ENCODE measurements around the gene SMIM12. TPM values are rescaled to one million over a fixed set of nuclear protein-coding genes. Genes with fewer than 3 reads are reported as not detected.
A peak's percentile ranks its signal among the peaks of the same experiment; 100 is the strongest.

The SMIM12 gene
- total RNA-seq, 1 donor from 2014 or later = 9.5 TPM

DNA sequence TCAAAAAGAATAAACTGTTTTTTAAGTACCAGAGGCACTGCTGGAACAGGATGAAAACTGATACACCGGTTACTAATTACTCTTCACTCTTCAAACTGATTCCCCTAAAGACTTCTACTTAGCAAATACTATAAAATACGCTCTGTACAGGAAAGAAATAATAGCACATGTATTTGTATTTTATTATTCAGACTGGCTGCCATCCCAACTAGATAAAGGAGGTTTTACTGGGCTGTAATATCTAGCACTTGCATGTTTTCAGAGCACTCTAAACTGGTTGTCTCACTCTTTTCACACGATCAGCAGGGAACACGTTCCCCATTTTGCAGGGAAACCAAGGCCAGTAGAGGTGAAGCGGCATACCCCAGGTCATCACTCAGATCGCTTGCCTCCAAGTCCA lies 9.2 kb downstream of the SMIM12 start:
- H3K36me3 Mint-ChIP-seq = peaks cover 15% of the 10 kb centered on the region
- TF ChIP-seq EZH2 (IDR thresholded peaks at IDR 0.05) = no peak
- TF ChIP-seq, protein P1, sequence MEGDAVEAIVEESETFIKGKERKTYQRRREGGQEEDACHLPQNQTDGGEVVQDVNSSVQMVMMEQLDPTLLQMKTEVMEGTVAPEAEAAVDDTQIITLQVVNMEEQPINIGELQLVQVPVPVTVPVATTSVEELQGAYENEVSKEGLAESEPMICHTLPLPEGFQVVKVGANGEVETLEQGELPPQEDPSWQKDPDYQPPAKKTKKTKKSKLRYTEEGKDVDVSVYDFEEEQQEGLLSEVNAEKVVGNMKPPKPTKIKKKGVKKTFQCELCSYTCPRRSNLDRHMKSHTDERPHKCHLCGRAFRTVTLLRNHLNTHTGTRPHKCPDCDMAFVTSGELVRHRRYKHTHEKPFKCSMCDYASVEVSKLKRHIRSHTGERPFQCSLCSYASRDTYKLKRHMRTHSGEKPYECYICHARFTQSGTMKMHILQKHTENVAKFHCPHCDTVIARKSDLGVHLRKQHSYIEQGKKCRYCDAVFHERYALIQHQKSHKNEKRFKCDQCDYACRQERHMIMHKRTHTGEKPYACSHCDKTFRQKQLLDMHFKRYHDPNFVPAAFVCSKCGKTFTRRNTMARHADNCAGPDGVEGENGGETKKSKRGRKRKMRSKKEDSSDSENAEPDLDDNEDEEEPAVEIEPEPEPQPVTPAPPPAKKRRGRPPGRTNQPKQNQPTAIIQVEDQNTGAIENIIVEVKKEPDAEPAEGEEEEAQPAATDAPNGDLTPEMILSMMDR (IDR thresholded peaks at IDR 0.05) = no peak
- TF ChIP-seq EZH2phosphoT487 (IDR thresholded peaks at IDR 0.05) = no peak
- no peak overlapping the region for H3K27ac Mint-ChIP-seq
- no peak overlapping the region for H3K4me3 Mint-ChIP-seq
- peaks cover 8% of the 10 kb centered on the region for H3F3A ChIP-seq (ENCODE audit: low read depth)
- H3K4me3 ChIP-seq = no peak overlapping the region
- H3K27me3 Mint-ChIP-seq (ENCODE audit: insufficient read depth, low read depth) = no peaks in the 10 kb centered on the region
- H3K9me3 Mint-ChIP-seq = no peaks in the 10 kb centered on the region
- no peaks in the 10 kb centered on the region for H3K27me3 ChIP-seq
- H3K27ac ChIP-seq = no peak overlapping the region
- no peak for DNase-seq (ENCODE audit: low spot score)
- no peak overlapping the region for H3K9ac ChIP-seq
- no peak overlapping the region for H3K4me2 ChIP-seq
- no peak overlapping the region for H2AFZ ChIP-seq (replicated peaks)
- no peaks in the 10 kb centered on the region for H3K9me3 ChIP-seq (ENCODE audit: low read depth)
- H3K36me3 ChIP-seq = no peaks in the 10 kb centered on the region
- no peaks in the 10 kb centered on the region for H3K79me2 ChIP-seq (ENCODE audit: low read depth)
- H4K20me1 ChIP-seq (ENCODE audit: low read depth) = peaks cover 59% of the 10 kb centered on the region
- no peaks in the 10 kb centered on the region for H3K4me1 ChIP-seq
- peaks cover 44% of the 10 kb centered on the region for H3K4me1 Mint-ChIP-seq

DNA sequence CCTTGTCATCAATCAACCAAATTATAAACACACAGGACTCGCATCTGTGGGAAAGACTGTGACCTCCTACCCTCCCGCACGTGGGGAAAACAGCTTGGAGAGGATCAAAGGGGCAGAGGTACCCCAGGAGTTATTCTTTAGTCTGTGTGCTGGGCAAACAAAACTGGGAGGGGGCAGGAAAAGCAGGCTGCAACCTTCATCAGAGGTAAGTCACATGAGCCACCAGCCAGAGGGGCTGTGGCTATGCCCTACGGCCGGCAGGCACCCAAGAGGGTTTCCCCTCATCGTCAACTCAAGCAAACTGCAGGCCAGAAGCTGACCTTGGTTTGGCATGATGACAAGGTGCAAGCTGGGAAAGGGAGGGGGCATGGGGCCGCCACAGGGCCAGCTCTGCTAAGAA lies 12.5 kb downstream of the SMIM12 start:
- H3K9me3 Mint-ChIP-seq = no peaks in the 10 kb centered on the region
- H3K4me1 ChIP-seq = peaks cover 27% of the 10 kb centered on the region
- H3K27ac ChIP-seq = no peak overlapping the region
- TF ChIP-seq, protein P1 (IDR thresholded peaks at IDR 0.05) = no peak
- no peak for TF ChIP-seq EZH2phosphoT487 (IDR thresholded peaks at IDR 0.05)
- no peak for TF ChIP-seq EZH2 (IDR thresholded peaks at IDR 0.05)
- peaks cover 78% of the 10 kb centered on the region for H4K20me1 ChIP-seq (ENCODE audit: low read depth)
- H3K36me3 ChIP-seq = no peaks in the 10 kb centered on the region
- no peak overlapping the region for H3K9ac ChIP-seq
- H3K27ac Mint-ChIP-seq = peak overlapping the region; percentile 78
- H3K27me3 ChIP-seq = no peaks in the 10 kb centered on the region
- H3K36me3 Mint-ChIP-seq = peaks cover 15% of the 10 kb centered on the region
- no peaks in the 10 kb centered on the region for H3K27me3 Mint-ChIP-seq (ENCODE audit: insufficient read depth, low read depth)
- no peak overlapping the region for H3K4me3 Mint-ChIP-seq
- DNase-seq (ENCODE audit: low spot score) = no peak
- H3K79me2 ChIP-seq (ENCODE audit: low read depth) = no peaks in the 10 kb centered on the region
- H3K9me3 ChIP-seq (ENCODE audit: low read depth) = no peaks in the 10 kb centered on the region
- H2AFZ ChIP-seq (replicated peaks) = no peak overlapping the region
- peaks cover 17% of the 10 kb centered on the region for H3F3A ChIP-seq (ENCODE audit: low read depth)
- H3K4me1 Mint-ChIP-seq = peaks cover 77% of the 10 kb centered on the region
- no peak overlapping the region for H3K4me3 ChIP-seq
- H3K4me2 ChIP-seq = no peak overlapping the region

- H3K27me3 ChIP-seq = no peaks in the 10 kb centered on the region
- H4K20me1 ChIP-seq (ENCODE audit: low read depth) = peaks cover 77% of the 10 kb centered on the region
- Mint-ChIP-seq H3K27ac (no peak overlapping the region), H3K9me3 (no peaks in the 10 kb centered on the region), H3K36me3 (peaks cover 15% of the 10 kb centered on the region), H3K4me3 (no peak overlapping the region), H3K4me1 (peaks cover 78% of the 10 kb centered on the region), H3K27me3 (ENCODE audit: insufficient read depth, low read depth) (no peaks in the 10 kb centered on the region)
- H3F3A ChIP-seq (ENCODE audit: low read depth) = peaks cover 17% of the 10 kb centered on the region
- no peaks in the 10 kb centered on the region for H3K36me3 ChIP-seq
- no peak overlapping the region for H3K9ac ChIP-seq
- no peaks in the 10 kb centered on the region for H3K9me3 ChIP-seq (ENCODE audit: low read depth)
- H3K79me2 ChIP-seq (ENCODE audit: low read depth) = no peaks in the 10 kb centered on the region
- no peak overlapping the region for H2AFZ ChIP-seq (replicated peaks)
- no peak overlapping the region for H3K4me2 ChIP-seq
- H3K27ac ChIP-seq = no peak overlapping the region
- TF ChIP-seq, protein P1 (IDR thresholded peaks at IDR 0.05) = no peak
- TF ChIP-seq EZH2phosphoT487 (IDR thresholded peaks at IDR 0.05) (no peak), EZH2 (IDR thresholded peaks at IDR 0.05) (no peak)
- peaks cover 27% of the 10 kb centered on the region for H3K4me1 ChIP-seq
- H3K4me3 ChIP-seq = no peak overlapping the region
- DNase-seq (ENCODE audit: low spot score) = no peak
Observed at GRCh38 chr1:34846265-34846664, 13.3 kb downstream of the SMIM12 start.

Data from neural progenitor cell (in vitro differentiated cells).